HG03159 (cell line): ENCODE measurements around the gene PRDM11.
"Not testable (repeated sequence)": the region's sequence is repeated elsewhere in the genome, so short reads cannot be mapped to it uniquely, and the experiment has no call there.

Source experiments
- ATAC-seq: cut with Tn5 transposase; IDR thresholded peaks from one replicate; pipeline ENCODE4 v1.9.1; 2021; ENCODE audit warnings: mild to moderate bottlenecking, moderate library complexity; ENCODE audit not compliant: unreplicated experiment

Gene PRDM11

DNA sequence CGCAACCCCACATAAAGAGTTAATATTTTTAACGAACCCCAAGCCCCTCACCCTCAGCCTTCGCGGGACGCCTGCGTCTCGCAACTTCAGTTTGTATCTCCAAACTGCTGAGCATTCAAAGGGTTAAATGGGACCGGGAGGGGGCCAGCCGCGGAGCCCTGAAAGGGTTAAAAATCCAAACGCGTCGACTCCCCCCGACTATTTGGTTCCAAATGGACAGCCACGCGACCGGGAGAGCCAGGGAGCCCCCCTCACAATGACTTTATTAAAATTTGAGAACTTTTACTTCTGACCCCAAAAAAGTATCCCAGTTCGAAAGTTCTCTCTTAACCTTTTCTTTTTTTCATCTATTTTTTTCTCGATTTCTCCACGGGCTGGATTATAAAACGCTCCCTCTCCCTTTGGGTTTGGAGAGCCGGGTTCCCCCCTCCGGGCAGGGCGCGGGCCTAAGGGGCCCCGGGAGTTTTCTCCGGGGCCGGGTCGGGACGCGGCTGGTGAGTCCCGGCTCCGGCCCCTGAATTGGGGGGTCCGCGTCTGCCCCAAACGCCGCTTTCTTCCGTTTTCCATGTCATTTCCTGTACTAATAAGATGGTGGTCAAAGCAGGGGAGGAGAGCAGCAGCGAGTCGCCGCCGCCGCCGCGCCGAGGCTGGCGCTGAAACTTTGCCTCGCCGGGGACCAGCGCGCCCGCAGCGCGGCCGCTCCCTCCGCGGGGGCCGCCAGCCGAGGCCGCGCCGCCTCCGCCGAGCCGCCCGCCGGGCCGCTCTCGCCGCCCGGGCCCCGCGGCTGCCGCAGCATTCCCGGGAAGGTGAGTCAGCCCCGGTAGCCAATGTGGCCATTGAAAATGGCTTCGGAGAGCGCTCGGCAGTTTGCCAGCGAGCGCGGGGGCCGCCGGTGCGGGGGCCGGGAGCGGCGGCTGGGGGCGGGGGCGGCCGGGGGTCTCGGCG, at the start of gene PRDM11:
TSS of gene PRDM11 (plus strand) at position 568 of the 945 bp plus-strand sequence. CDS start 35,128 bp downstream, outside the sequence.
- ATAC-seq, result peak; percentile 44

DNA sequence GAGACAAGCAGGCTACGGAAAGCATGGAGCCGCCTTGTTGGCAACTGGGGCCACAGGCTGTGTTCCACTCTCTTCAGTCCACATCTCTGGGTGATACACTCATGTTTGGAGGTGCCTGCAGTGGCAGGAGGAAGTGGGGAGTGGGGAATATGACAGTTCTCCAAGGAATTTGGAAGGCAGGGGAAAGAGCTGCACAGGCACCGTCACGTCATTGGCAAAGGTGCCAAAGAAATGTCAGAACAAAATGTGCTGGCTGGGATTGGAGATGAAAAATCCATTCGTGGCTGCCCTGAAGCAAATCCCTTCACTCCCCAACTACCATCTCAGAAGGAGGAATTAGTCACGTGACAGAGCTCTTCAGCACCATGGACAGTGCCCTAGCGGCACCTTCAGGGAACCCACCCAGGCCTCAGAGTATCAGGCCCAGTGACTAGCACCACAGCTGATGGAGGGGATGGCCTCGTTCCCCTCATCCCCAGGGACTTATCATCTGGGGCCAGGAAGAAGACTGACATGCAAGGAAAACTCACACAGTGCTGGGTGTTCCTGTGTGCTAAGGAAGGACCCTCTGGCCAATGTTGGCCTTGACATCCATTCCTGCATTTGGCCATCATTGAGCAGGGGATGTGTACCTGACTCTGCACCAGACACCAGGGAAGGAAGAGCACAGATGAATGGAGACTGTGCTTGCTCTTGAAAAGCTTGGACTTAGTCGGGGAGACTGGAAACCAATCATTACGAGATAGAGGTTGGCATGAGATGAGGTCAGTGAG, 48.5 kb upstream of the PRDM11 start:
- no peak for ATAC-seq

DNA sequence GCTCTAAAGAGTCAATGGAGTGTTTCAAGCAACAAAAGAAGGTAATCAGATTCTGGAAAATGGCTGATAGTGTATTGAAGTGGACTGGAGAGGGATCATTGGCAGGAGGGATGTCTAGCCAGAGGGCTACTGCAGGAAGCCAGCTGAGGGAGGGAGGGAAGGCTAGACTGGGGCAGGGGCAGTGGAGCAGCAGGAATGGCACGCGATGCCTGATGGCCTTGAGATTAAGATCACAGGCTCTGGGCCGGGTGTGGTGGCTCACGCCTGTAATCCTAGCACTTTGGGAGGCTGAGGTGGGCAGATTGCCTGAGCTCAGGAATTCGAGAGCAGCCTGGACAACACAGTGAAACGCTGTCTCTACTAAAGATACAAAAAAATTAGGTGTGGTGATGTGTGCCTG, 47.5 kb upstream of the PRDM11 start:
- ATAC-seq, result no peak

DNA sequence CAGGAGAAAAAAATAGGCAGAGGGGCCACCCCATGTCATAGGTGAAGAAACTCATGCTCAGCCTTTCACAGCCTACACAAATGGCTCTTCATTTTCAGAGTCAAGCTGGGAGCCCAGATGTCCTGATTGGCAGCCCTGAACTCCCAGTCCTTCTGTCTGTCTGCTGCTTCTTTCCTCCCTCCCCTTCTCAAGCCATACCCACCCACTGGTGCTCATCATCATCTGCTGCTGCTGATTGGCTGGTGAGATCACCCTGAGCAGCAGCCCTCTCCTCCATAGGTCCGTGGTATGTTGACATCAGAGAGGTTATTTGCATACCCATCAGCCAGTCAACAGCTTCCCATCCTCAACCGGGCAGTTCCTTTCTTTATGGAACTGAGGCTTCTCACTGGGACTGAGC, 46.1 kb upstream of the PRDM11 start:
- no peak for ATAC-seq

DNA sequence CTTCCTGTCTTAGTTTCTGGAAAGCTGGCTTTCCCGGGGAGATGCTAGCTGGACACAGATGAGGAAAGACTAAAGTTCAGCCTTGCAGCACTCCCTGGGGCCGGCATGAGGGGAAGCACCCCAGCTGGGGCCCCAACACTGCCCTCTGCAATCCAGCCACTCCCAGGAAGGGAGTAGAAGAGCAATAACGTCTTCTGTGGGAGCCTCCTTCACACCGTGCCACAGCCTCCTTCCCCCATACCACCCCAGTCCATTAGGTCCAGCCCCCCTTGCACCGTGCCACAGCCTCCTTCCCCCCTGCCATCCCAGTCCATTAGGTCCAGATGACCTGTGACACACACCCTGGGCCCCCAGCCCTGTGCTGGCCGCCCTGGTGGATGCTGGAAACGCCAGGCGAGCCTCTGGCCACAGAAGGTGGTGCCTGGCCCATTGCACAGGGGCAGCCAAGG, 44.1 kb upstream of the PRDM11 start:
- ATAC-seq, result no peak

DNA sequence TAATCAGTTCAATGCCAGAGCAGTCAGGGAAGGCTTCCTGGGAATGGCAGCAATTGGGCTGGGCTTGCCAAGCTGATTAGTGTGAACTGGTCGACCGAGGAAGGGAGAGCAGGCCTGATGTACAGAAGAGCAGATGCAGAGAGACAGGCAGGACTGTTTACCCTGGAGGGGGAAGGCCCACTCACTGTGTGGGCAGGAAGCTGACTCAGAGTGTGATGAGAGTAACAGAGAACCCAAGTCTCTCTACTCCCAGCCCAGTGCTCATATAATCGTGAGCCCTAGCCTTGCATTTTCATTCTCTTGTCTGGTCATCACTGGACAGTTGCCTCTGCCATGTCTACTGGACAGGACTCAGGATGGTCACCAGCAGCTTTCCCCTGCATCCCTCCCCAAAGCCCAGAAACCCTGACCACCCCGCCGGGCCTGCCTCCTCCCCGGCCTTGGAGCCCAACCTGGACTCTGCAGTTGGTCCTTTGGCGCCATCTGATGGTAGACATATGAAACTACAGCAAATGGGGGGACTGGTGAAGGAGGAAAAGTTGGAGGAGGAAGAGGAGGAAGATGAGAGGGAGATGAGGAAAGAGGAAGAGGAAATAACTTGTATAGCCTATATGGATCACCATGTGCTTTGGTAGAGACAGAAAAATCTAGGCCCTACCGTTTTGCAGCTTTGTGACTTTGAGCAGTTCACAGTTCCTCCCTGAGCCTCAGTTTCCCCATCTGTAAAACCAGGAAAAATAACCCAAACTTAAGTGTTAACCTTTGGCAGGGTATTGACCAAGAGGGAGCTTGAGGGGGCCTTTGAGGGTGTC, 43.4 kb upstream of the PRDM11 start:
- peak; percentile 81 for ATAC-seq

DNA sequence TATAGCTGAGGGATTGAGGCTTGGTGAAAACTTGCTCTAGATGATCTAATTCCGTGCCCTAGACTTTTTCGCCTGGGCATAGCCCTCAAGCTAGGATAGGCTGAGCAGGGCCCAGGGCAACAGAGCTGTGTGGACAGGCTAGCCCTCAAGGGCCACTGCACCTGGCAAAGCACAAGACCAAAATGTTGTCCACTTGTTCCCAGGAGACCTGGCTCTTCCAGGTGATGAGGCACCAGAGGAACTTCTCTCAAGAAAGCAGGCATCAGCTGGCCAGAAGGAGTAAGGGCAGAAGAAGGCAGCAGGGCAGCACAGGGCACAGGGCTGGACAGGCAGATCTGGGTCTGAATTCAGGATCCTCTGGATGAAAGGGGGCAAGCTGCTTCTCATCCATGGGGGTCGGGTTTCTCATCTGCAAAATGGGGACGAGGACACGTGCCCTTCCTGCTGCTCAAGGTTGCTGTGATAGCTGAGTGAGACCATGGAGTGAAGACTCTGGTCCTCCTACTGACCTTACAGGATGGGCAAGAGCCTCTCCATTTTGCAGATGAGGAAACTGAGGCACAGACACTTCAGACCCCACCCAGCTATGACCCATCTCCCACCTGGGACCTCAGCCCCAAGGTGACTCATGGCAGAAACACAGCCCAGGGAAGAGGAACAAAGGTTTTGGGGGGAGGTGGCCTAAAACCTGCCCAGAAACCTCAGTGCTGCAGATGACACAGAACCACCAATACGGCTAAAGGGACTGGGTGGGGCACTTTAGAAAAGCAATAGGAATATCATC, 42.2 kb upstream of the PRDM11 start:
- ATAC-seq, result no peak

DNA sequence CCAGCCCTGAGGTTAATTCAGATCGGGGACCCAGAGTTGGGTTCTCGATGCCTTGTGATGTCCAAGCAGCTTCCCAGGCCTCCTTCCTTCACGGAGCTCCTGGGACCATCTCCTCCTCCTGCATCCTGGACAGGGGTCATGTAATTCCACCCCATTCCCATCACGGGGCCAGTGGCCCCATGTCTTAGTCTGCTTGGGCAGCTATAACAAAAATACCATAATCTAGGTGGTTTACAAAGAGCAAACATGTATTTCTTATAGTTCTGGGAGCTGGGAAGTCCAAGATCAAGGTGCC, 41.7 kb upstream of the PRDM11 start:
- ATAC-seq, result no peak

DNA sequence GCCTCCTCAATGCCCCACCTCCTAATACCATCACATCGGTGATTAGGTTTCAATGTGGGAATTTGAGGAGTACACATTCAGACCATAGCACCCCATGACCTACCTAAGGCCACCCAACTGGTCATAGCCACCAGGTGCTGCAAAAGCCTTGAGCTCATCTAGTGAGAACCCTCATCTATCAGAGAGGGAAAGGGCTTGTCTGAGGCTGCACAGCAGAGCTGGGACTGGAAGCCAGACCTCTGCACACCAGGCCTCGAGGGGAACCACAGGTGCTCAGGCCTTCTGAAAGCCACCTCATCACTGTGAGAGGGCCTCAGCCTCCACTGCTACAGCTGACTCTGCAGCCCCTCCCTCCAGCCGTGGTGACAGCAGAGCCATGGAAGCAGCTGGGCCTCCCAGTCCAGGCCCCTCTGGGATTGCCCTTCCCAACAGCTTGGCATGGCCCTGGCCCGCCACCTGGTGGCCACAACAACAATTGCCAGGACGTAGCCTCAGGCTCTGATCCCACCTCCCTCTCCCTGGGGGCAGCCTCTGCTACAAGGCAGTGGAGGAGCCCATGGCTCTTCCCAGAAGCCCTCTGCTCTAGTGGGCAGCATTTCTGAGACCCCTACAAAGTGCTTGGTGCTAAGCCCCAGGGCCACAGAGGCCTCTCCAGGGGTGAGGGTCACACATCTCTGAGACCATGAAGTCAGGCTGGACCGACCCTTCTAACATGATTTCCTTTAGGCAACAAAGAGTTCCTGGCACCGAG, 41.0 kb upstream of the PRDM11 start:
- ATAC-seq, result peak; percentile 41

DNA sequence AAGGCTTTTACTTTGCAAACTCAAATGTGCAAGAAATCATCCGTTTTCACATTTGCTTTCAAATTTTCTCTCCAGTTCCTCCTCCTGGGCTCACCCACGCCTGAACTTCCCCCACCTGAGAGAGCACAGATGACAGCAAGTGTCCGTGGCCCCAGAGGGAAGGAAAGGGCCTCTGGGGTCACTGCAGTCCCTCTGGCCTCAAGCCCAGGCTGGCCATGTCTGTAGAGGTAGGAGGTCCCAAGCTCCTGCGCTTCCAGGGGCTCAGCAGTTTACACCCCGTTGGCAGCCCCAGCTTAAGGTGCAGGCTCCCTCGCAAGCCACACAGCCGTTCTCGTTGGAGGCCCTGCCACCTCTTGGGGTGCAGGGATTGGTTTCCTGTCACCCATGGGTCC, 40.5 kb upstream of the PRDM11 start:
- no peak for ATAC-seq

DNA sequence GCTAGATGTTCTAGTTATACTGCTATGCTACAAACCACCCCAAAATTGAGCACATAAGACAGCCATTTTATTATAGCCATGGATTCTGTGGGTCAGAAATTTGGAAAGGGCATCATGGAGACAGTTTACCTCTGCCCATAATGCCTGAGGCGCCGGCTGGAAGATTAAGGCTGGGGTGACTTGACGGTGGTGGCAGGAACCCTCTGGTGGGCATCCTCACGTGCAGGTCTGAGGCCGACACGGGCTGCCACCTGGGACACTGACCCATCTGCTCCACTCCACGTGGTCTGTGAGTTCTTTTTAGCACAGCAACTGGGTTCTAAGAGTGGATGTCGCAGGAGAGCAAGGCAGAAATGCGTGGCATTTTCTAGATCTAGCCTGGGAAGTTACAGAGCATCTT, 40.0 kb upstream of the PRDM11 start:
- ATAC-seq, result no peak

DNA sequence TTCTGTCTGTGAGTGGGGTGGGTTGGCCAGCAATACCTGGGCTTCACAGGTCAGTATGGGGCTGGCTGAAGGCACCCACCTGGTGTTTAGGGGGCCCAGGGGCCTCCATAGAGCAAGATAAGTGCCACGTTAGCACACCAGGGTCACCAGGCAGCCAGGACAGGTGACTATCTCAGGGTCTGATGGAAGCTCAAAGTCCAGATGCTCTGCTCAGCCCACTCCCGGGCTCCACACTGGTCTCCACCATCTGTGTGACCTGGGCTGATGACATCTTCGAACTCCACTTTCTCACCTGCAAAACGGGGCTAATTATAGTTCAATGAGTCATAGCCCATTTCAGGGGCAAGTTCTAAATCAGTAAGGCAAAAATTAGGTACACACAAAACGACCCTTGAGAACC, 39.4 kb upstream of the PRDM11 start:
- no peak for ATAC-seq

DNA sequence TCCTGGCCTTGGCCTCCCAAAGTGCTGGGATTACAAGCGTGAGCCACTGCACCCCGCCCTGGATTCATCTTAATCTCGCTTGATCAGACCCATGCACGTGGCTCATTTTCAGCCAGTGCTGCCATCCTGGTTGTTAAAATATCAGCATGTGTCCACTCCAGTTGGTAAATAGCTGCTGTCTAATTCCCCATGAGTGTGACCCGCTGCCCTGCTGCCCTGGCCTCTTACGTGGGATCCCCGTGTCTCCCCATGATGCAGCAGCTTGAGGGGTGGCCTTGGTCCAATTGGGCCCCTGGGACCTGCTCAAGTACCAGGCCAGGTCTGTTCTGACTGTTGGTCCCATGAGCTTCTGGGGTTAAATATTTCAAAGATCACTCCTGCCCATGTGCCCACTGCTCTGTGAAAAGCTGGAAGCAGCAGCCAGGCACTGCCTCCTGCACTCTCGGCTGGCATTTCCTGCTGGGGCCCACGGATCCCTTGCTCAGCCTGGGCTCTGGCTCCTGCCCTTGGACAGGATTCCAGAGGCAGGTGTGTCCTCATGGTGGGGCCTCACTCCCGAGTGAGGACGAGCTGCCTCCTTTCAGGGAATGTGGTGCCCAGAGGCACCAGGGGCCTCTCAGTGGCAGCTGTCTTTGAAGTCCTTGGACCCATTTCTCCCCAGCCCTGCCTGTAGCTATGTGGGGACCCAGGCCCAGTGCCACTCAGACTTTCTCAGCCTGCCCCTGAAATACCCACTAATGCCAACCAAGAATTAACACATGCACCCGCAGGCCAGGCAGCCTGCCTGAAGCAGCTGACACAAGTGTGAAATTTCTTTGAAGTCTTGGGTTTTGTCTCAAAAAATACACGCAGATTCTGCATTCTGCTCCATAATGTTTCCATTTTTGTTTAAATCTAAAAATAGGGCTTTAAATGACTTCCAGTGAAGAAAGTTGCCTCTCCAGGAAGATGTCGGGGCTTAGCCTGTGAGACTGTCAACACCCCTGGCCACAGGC, 38.1 kb upstream of the PRDM11 start:
- no peak for ATAC-seq

DNA sequence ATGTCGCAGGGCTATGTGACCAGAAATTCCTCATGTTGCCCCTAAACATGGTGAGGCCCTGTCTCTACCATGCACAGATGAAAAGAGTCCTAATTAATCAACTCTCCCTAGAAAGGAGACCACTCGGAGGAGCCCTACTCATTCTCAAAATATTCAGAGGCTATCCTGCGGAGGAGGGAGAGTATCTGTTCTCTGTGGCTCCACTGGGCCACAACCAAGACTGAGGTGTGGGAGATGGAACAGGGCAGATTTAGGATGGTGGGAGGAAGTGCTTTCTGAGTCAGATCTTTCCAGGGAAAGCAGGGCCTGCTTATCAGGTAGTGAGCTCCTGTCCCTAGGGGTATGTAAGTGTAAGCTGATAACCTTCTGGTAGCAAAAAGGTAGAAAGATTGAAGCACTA, 37.0 kb upstream of the PRDM11 start:
- no peak for ATAC-seq

DNA sequence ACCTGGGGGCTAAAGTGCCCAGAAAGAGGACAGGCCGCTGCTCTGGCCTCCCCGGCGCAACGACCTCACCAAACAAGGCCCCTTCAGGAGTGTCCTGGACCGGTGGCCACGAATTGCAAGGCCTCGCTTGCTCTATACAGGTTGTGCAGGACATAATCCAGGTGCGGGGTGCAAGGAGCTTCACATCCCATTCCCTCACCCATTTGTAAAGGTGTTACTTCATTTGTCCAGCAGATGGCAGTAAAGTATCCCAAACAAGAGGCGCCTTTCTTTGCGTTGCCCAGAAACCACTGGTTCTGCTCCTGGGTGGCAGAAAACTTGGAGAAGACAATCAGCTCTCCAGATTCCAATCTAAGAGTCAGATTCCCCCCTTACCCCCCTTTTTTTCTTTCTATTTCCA, 35.9 kb upstream of the PRDM11 start:
- no peak for ATAC-seq

DNA sequence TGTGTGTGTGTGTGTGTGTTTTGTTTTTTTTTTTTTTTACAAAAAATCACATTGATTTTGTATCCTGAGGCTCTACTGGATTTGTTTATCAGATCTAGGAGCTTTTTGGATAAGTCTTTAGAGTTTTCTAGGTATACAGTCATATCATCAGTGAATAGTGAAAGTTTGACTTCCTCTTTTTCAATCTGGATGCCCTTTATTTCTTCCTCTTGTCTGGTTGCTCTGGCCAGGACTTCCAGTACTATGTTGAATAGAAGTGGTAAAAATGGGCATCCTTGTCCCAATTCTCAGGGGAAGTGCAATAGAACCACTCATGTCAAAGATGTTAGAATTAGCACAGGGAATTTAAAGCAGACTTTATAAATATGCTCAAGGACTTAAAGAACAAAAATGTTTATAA, 32.6 kb upstream of the PRDM11 start:
- ATAC-seq, result no peak

DNA sequence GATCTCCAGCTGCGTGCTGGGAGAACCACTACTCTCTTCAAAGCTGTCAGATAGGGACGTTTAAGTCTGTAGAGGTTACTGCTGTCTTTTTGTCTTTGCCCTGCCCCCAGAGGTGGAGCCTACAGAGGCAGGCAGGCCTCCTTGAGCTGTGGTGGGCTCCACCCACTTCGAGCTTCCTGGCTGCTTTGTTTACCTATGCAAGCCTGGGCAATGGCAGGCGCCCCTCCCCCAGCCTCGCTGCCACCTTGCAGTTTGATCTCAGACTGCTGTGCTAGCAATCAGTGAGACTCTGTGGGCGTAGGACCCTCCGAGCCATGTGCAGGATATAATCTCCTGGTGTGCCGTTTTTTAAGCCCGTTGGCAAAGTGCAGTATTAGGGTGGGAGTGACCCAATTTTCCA, 18.6 kb upstream of the PRDM11 start:
- ATAC-seq, result not testable (repeated sequence)

DNA sequence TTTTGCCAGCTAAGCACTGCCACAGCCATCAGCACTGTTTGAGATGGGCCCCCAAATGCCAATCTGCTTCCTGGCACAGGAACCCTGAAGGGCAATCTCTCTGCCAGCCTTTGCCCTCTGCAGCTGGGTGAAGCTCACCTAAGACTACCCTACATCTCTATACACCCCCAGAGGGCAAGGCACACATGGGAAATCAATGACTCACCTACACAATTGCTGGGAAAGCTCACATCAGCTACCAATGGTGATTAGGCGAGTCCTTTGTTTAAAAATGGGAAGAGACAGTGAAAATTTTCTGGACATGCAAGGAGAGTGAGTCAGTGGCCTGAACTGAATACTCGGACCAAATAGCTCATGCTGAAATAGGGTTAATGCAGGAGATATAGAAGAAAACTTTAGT, 12.6 kb upstream of the PRDM11 start:
- no peak for ATAC-seq

DNA sequence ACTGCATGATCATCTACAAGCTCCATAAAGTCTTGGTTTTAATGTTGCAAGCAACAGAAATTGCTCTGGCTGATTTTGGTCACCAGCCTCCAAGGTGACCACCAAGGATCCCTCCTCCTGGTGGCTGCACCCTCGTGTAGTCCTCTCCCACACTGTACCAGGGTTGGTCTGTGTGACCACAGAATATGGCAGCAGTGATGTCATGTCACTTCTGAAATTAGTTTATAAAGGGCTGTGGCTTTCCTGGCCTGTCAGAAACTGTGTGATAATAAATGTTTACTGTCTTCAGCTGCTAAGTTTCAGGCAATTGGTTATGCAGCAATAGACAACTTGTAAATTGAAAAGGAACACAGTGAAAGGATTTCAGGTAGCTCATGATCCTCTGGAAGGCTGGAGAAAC, 5.3 kb upstream of the PRDM11 start:
- no peak for ATAC-seq
